HPDE6-E6E7 (cell line): Measurements from ENCODE around the gene GJA10.

Source experiments
- DNase-seq: peaks from one replicate; pipeline ENCODE4 v3.0.0; 2011; ENCODE audit warnings: missing footprints; ENCODE audit errors: extremely low spot score

The GJA10 gene

DNA sequence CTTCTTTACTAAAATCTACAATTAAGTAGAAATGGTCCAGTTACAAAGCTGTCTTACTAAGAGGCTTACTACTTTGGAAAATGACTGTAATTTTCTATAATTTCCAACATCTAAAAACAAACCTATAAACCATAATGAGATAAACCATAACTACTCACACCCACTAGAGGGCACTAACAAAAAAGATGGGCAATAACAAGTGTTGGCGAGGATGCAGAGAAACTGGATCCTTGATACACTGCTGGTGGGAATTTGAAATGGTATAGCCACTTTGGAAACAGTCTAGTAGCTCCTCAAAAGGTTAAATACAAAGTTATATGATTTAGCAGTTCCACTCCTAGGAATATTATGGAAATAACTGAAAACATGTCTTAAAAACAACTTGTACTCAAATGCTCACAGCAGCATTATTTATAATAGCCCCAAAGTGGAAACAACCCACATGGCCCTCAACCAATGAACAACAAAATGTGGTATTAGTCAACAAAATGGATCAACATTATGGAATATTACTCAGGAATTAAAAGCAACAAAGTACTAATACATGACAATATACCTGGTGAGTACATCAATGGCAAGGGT is 50.6 kb downstream of the GJA10 start:
- no peak for DNase-seq
